ENCODE results near the gene TMED6.

TMED6 gene

GRCh38 chr16:69324013-69324531 lies 27.5 kb downstream of the TMED6 start:
- DNase-seq (ENCODE audit: low spot score): no peak

- no peak for DNase-seq (ENCODE audit: low spot score)
Measured at GRCh38 chr16:69323415-69323814, 28.2 kb downstream of the TMED6 start.

GRCh38 chr16:69322343-69322742 lies 29.2 kb downstream of the TMED6 start:
- DNase-seq (ENCODE audit: low spot score): no peak

- no peak for DNase-seq (ENCODE audit: low spot score)
Measured at GRCh38 chr16:69321080-69321479, 30.5 kb downstream of the TMED6 start.

DNA sequence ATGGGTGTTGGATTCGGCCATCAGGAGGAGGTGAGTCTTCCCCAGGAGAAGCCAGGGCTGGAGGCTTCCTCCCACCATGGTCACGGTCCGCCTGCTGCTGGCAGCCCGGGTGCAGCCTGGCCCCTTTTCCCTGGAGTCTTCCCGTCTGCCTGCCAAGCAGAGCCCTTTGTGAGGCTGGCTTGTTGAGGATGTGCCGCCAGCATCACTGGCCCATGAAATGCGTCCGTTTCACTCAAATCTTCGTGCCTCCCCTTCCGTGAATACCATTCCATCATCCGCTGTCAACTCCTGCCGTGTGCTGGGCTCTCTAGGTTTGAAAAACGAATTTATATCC lies 30.9 kb downstream of the TMED6 start:
- DNase-seq (ENCODE audit: low spot score): no peak

GRCh38 chr16:69319826-69320739 lies 31.5 kb downstream of the TMED6 start:
- no peak for DNase-seq (ENCODE audit: low spot score)

- no peak for DNase-seq (ENCODE audit: low spot score)
Measured at GRCh38 chr16:69319381-69319780, 32.2 kb downstream of the TMED6 start.

DNA sequence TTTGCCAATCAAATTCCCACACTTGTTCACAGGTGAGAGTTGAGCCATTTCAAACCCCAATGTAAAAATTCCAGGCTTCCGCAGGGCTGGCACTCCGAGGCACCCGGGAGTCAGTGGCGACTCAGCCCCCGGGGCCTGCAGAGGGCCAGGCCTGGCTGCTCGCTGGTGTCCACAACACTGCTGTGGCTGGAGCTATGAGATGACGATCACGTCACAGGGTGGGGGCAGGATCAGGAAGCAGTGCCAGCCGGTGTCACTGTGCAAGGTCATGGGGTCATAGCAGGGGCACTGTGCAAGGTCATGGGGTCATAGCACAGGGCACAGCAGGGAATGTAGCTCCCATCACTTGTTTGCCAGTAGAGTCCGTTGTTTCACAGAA lies 32.7 kb downstream of the TMED6 start:
- no peak for DNase-seq (ENCODE audit: low spot score)

- DNase-seq (ENCODE audit: low spot score): no peak
Measured at GRCh38 chr16:69318177-69318910, 33.2 kb downstream of the TMED6 start.

GRCh38 chr16:69316595-69317034 lies 35.0 kb downstream of the TMED6 start:
- DNase-seq (ENCODE audit: low spot score): no peak

DNA sequence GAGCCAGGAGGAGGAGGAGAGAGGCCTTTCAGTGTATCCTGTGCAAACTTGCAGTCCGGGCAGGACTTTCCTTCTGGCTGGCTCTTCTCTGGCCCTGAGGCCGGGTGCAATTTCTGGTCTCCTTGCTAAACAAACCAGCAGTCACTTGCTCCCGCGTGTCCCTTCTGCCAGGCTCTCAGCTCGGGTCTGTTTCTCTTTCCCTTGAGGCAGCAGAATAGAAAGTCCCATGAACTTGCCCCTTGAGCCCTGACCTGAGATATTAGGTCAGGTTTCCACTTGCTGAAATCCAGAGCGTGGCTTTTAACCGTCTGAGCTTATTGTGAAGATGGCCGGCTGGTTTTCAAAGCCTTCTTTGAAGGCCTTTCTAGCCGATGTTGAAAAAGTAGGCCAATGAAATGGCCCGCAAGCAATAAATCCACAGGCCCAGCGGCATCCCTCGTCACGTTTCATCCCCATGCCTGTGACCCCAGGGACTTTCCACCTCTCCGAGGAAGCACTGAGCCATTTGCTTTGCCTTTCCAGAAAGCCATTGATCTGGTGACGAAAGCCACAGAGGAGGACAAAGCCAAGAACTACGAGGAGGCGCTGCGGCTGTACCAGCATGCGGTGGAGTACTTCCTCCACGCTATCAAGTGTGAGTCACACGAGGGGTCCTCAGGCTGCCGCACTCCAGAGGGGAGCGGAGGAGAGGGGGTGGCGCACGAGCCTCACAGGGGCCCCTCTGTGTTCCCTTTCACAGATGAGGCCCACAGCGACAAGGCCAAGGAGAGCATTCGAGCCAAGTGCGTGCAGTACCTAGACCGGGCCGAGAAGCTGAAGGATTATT lies 35.9 kb downstream of the TMED6 start:
- DNase-seq (ENCODE audit: low spot score): no peak

GRCh38 chr16:69314534-69314933 lies 37.1 kb downstream of the TMED6 start:
- no peak for DNase-seq (ENCODE audit: low spot score)

- DNase-seq (ENCODE audit: low spot score): no peak
Measured at GRCh38 chr16:69313469-69313868, 38.1 kb downstream of the TMED6 start.

DNA sequence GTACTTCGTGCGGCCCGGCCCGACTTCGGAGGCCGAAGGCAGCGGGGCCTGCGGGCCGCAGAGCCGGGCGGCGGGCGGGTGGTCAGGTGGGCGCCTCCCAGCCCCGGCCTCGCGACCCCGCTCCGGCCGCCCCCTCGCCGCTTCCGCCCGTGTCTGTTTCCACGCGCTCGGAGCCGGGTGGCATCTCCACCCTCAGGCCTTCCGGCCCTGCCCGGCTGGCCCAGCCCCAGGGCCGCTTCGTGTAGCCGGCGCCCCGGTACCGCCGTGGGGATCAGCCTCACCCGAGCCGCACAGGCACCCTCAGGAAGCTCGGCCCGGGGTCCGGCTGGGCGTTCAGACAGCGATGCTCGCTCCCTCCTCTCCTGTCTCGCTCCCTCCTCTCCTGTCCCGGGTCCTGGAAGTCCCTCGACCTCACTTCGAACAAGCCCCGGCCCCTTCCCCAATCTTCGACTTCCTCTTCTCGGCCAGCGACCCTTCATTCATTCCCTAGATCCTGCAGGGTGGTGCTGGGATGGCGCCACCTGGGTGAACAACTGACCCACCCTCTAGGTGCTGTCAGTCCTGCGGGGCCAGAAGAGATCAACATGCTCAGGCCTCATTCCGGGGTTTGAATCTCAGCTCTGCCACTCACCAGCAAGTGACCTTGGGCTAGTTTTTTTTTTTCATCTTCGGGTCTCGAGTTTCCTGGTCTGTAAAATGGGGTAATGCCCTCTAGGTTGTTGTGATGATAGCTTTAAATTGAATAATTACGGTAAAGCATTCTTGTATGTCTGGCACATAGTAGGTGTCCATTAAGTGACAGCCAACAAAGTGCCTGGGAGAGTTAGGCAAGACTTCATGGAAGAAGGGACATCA lies 39.8 kb downstream of the TMED6 start:
- DNase-seq (ENCODE audit: low spot score): no peak

- peak; percentile 98 for DNase-seq (ENCODE audit: low spot score)
Measured at GRCh38 chr16:69310653-69311532, 40.7 kb downstream of the TMED6 start, which contains the start of gene VPS4A. Gene VPS4A (plus strand): TSS chr16:69311350. CDS start chr16:69311512, 162 bp downstream.

GRCh38 chr16:69309316-69309715 lies 42.3 kb downstream of the TMED6 start:
- peak; percentile 73 for DNase-seq (ENCODE audit: low spot score)

DNA sequence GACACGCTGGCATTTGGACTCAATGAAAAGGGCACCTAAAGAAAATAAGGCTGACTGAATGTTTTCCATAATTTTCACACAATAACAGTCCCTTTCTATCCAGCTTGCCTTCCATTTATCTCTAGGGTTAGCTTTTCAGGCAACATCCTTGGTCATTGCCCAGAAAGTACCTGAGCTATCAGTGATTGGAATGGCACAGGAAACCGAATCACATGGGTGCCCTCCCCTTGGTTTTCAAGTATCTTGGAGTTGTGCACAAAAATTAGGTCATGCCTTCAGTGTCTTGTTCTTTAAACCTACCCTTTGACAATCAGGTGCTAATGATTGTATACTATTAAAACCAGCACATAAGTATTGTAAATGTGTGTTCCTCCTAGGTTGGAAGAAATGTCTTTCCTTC lies 43.7 kb downstream of the TMED6 start:
- DNase-seq (ENCODE audit: low spot score): no peak

- no peak for DNase-seq (ENCODE audit: low spot score)
Measured at GRCh38 chr16:69307091-69307490, 44.5 kb downstream of the TMED6 start.

- DNase-seq (ENCODE audit: low spot score): no peak
Measured at GRCh38 chr16:69306031-69306430, 45.6 kb downstream of the TMED6 start.

GRCh38 chr16:69302301-69302700 lies 49.3 kb downstream of the TMED6 start:
- no peak for DNase-seq (ENCODE audit: low spot score)
